Measurements from ENCODE around the gene KAT2B.
A peak's percentile ranks its signal among the peaks of the same experiment; 100 is the strongest.

Gene KAT2B

DNA sequence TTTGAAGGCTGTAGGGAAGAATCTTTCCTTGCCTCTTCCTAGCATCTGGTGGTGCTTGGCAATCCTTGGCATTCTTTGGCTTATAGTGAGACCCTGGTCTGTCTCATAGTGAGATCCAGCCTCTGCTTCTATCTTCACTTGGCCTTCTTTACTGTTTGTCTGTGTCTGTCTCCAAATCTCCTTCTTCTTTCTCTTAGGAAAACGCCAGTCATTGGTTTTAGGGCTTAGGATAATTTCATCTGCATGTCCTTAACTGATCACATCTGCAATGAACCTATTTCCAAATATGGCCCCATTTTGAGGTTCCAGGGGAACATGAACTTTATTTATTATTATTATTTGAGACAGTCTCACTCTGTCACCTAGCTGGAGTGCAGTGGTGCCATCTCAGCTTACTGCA is 25.8 kb downstream of the KAT2B start:
- no peak overlapping the region for H3K4me3 ChIP-seq
- no peak for DNase-seq (ENCODE audit: low read depth, low spot score)
- H3K36me3 ChIP-seq (ENCODE audit: insufficient read depth, low read length), result no peaks in the 10 kb centered on the region
- H3K27ac ChIP-seq, result no peak overlapping the region
- no peak overlapping the region for H3K9ac ChIP-seq (ENCODE audit: insufficient read length)
- no peaks in the 10 kb centered on the region for H3K9me3 ChIP-seq (ENCODE audit: low read depth, low read length)
- TF ChIP-seq FOXP2 (optimal IDR thresholded peaks at IDR 0.05; ENCODE audit: control extremely low read depth, extremely low read length, insufficient read depth) (no peak), EZH2 (IDR thresholded peaks at IDR 0.05) (no peak), POLR2AphosphoS5 (IDR thresholded peaks at IDR 0.05; ENCODE audit: borderline replicate concordance, low read depth, low read length) (no peak)

DNA sequence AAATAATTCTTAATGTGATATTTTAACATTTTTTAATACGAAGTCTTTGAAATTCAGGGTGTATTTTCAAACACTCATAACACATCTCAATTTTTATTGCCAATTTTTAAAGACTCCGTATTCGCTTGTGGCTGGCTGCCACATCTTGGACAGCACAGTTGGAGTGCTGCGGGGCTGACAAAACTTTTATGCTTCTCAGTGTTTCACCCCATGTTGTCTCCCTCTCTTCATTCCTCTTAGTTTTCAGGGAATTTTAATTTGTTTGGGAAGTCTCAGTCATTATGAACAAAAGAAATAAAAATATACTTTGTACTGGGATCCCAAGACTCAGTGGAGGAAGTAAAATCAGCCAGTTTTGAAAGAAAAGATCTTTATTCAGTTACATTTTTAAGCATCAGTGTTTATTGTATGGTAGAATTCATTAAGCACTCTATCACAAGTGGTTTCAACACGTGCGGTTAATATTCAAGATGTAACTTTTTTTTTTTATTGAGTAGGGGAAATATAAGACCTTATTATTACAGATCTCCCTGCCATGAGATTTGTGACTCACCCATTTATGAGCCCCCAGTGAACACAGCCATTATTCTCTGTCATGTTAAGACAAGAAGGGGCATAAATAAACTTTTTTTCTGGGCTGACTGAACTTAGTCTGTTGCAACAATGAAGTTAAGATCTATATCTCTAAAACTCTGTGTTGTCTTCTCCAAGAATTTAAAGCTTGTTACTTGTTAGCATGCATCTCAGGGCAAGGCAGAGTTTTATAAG is 26.8 kb downstream of the KAT2B start:
- H3K9me3 ChIP-seq (ENCODE audit: low read depth, low read length), result no peaks in the 10 kb centered on the region
- H3K9ac ChIP-seq (ENCODE audit: insufficient read length), result no peak overlapping the region
- DNase-seq (ENCODE audit: low read depth, low spot score), result peak; percentile 58
- no peak overlapping the region for H3K4me3 ChIP-seq
- no peaks in the 10 kb centered on the region for H3K36me3 ChIP-seq (ENCODE audit: insufficient read depth, low read length)
- no peak for TF ChIP-seq FOXP2 (optimal IDR thresholded peaks at IDR 0.05; ENCODE audit: control extremely low read depth, extremely low read length, insufficient read depth)
- TF ChIP-seq POLR2AphosphoS5 (IDR thresholded peaks at IDR 0.05; ENCODE audit: borderline replicate concordance, low read depth, low read length), result no peak
- TF ChIP-seq EZH2 (IDR thresholded peaks at IDR 0.05), result no peak
- H3K27ac ChIP-seq, result no peak overlapping the region

DNA sequence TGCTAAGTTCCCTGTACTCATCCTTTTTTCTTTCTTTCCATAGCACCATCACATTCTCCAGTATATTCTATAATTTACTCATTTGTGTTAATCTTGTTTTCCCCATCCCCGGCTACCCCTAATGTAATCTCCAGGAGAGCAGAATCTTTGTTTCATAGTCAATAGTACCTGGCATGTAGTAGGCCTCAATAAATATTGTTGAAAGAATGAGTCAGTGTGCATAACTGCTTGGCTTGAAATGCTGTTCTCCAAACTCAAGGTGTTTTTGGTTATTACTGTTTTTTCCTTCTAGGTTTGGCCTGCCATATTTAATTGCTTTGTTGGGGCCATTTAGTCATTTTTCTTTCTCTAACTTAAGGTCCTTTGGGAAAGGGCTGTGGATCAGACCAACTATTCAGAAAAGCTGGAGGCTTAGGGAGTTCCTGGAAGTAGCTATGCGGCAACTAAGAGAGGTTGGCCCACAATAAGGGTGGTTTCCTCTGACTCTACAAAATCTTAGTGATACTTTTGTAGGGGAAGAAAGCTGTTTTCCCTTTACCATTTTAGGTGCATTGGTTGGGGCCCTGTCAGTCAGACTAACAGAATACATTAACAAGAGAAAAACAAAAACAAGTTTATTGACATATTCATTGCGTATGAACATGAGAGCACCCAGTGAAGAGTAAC is 28.4 kb downstream of the KAT2B start:
- no peak for DNase-seq (ENCODE audit: low read depth, low spot score)
- no peaks in the 10 kb centered on the region for H3K9me3 ChIP-seq (ENCODE audit: low read depth, low read length)
- no peaks in the 10 kb centered on the region for H3K36me3 ChIP-seq (ENCODE audit: insufficient read depth, low read length)
- no peak overlapping the region for H3K4me3 ChIP-seq
- no peak overlapping the region for H3K9ac ChIP-seq (ENCODE audit: insufficient read length)
- TF ChIP-seq POLR2AphosphoS5 (IDR thresholded peaks at IDR 0.05; ENCODE audit: borderline replicate concordance, low read depth, low read length) (no peak), EZH2 (IDR thresholded peaks at IDR 0.05) (no peak), FOXP2 (optimal IDR thresholded peaks at IDR 0.05; ENCODE audit: control extremely low read depth, extremely low read length, insufficient read depth) (no peak)
- no peak overlapping the region for H3K27ac ChIP-seq

DNA sequence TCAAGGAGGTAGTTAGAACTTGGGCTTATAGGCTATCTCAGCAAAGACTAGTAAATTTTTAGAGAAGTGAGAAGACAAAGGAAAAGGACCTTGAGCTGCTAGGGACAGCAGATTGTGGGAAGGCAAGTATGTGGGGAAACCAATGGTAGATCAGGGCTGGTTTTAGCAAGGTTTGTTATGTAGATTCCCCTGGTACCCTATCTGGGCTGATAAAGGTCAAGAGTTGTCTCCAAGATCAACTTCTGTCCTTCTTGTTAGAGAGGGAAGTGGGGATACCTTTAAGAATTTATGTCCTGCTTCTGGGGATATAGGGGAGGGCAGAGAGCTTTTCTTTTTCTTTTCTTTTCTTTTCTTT is 28.9 kb downstream of the KAT2B start:
- Histone ChIP-seq H3K27ac (no peak overlapping the region), H3K4me3 (no peak overlapping the region), H3K9ac (ENCODE audit: insufficient read length) (no peak overlapping the region), H3K36me3 (ENCODE audit: insufficient read depth, low read length) (no peaks in the 10 kb centered on the region), H3K9me3 (ENCODE audit: low read depth, low read length) (no peaks in the 10 kb centered on the region)
- no peak for TF ChIP-seq EZH2 (IDR thresholded peaks at IDR 0.05)
- no peak for TF ChIP-seq FOXP2 (optimal IDR thresholded peaks at IDR 0.05; ENCODE audit: control extremely low read depth, extremely low read length, insufficient read depth)
- TF ChIP-seq POLR2AphosphoS5 (IDR thresholded peaks at IDR 0.05; ENCODE audit: borderline replicate concordance, low read depth, low read length), result no peak
- DNase-seq (ENCODE audit: low read depth, low spot score), result no peak

DNA sequence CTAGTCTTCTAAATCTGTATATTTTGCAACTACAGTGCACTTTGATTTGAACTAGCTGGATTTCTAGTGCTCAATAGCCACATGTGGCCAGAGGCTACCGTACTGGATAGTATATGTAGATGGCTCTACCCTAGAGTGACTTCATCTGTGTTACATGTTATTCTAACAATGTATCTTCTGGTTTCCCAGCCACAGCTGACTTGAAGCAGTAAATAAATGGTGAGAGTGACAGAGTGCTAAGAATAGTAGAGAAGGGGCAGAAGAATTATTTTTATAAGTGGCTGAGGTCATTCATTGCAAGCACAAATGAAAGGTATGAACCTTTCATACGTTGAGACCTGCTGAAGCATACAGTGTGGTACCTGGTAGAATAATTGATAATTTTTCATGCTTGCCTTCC is 30.9 kb downstream of the KAT2B start:
- H3K9me3 ChIP-seq (ENCODE audit: low read depth, low read length), result no peaks in the 10 kb centered on the region
- no peak overlapping the region for H3K4me3 ChIP-seq
- no peak overlapping the region for H3K9ac ChIP-seq (ENCODE audit: insufficient read length)
- no peak overlapping the region for H3K27ac ChIP-seq
- no peak for DNase-seq (ENCODE audit: low read depth, low spot score)
- TF ChIP-seq FOXP2 (optimal IDR thresholded peaks at IDR 0.05; ENCODE audit: control extremely low read depth, extremely low read length, insufficient read depth) (no peak), EZH2 (IDR thresholded peaks at IDR 0.05) (no peak), POLR2AphosphoS5 (IDR thresholded peaks at IDR 0.05; ENCODE audit: borderline replicate concordance, low read depth, low read length) (no peak)
- H3K36me3 ChIP-seq (ENCODE audit: insufficient read depth, low read length), result no peaks in the 10 kb centered on the region

DNA sequence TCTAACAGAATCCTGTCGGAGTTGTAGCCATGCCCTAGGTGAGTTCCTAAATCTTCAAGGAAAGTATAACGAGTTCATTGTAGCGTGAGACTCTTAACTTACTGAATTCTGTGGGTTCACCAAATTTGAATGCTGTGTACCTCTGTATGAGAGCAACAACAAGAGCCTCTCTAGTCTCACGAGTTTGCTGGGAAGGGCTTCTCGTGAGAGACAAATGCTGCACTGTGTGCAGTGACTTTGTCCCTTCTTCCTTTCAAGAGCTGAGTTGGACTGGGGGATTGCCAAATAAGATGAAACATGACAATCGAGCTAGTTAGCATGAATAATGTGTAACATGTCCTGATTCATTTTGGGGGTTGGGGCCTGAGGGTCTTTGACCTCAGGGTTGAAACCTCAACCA is 32.2 kb downstream of the KAT2B start:
- Histone ChIP-seq H3K9ac (ENCODE audit: insufficient read length) (no peak overlapping the region), H3K36me3 (ENCODE audit: insufficient read depth, low read length) (no peaks in the 10 kb centered on the region), H3K4me3 (no peak overlapping the region), H3K27ac (no peak overlapping the region), H3K9me3 (ENCODE audit: low read depth, low read length) (no peaks in the 10 kb centered on the region)
- TF ChIP-seq FOXP2 (optimal IDR thresholded peaks at IDR 0.05; ENCODE audit: control extremely low read depth, extremely low read length, insufficient read depth), result no peak
- TF ChIP-seq EZH2 (IDR thresholded peaks at IDR 0.05), result no peak
- TF ChIP-seq POLR2AphosphoS5 (IDR thresholded peaks at IDR 0.05; ENCODE audit: borderline replicate concordance, low read depth, low read length), result no peak
- no peak for DNase-seq (ENCODE audit: low read depth, low spot score)

DNA sequence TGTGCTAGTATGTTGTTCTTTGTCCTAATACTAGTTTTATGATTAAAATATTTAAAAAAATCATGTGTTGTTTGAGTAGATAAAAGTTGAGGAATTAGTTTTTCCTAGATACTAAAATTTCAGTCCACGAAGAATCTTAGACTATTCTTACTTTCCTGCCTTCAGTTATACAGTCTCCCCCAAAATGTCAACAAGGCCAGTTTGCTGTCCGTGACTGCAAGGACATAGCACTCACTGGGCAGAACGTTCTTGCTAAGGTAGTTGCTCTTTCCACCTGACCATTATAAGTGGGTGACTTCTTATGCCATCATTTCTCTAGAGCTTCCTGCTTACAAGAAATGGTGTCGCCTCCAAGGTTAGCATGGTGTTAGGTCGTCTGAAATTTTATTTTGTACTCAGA is 32.8 kb downstream of the KAT2B start:
- Histone ChIP-seq H3K9ac (ENCODE audit: insufficient read length) (no peak overlapping the region), H3K36me3 (ENCODE audit: insufficient read depth, low read length) (no peaks in the 10 kb centered on the region), H3K27ac (no peak overlapping the region), H3K9me3 (ENCODE audit: low read depth, low read length) (no peaks in the 10 kb centered on the region), H3K4me3 (no peak overlapping the region)
- no peak for DNase-seq (ENCODE audit: low read depth, low spot score)
- no peak for TF ChIP-seq FOXP2 (optimal IDR thresholded peaks at IDR 0.05; ENCODE audit: control extremely low read depth, extremely low read length, insufficient read depth)
- TF ChIP-seq EZH2 (IDR thresholded peaks at IDR 0.05), result no peak
- TF ChIP-seq POLR2AphosphoS5 (IDR thresholded peaks at IDR 0.05; ENCODE audit: borderline replicate concordance, low read depth, low read length), result no peak

DNA sequence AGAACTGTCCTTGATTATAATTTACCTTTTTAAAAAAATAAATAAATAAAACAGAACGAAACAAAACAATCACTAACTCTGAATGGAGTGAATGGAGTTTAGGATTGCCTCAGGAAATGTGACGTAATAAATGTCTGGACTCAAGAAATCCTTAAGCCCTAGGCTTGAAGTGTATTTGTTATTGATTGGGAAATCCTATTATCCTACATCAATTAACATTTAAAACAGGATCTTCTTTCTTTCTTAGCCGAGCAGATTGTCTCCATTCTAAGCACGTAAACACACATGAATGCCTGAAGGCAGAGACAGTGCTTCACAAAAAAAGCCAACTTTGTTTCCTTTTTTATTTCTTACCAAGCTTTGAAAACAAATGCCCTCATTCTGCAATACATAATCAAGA is 33.4 kb downstream of the KAT2B start:
- Histone ChIP-seq H3K4me3 (no peak overlapping the region), H3K27ac (no peak overlapping the region), H3K36me3 (ENCODE audit: insufficient read depth, low read length) (no peaks in the 10 kb centered on the region), H3K9me3 (ENCODE audit: low read depth, low read length) (no peaks in the 10 kb centered on the region), H3K9ac (ENCODE audit: insufficient read length) (no peak overlapping the region)
- DNase-seq (ENCODE audit: low read depth, low spot score), result no peak
- no peak for TF ChIP-seq FOXP2 (optimal IDR thresholded peaks at IDR 0.05; ENCODE audit: control extremely low read depth, extremely low read length, insufficient read depth)
- TF ChIP-seq POLR2AphosphoS5 (IDR thresholded peaks at IDR 0.05; ENCODE audit: borderline replicate concordance, low read depth, low read length), result no peak
- TF ChIP-seq EZH2 (IDR thresholded peaks at IDR 0.05), result no peak

Data from SK-N-MC (cell line).